C4-2B (cell line): Measurements from ENCODE around the gene ASPN.

ENCODE experiments used
- ZFX ChIP-seq: fragments of 450-650 bp; IDR thresholded peaks from 2 replicates; pipeline ENCODE4 v1.6.1; 2017
- TF ChIP-seq, protein P1 (sequence below): fragments of 450-650 bp; conservative IDR thresholded peaks from 2 replicates; pipeline ENCODE4 v1.5.1; 2017; ENCODE audit warnings: mild to moderate bottlenecking

DNA sequence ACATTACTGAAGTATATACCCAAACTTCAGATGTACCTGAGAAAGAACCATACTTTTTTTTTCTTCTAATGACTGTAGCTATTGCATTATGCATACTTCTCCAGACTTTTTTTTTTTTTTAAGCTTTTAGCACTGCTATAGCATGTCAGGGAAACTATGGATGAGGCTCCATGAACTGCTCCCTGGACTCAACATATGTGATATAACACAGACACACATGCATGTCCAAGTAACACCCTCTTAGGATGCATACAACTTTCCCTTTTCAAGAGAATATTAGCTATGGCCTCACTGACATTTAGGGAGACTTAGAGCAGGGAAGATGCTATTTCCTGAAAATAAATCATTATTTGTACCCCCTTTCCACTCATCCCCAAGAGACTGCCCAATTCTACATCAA is 499 bp upstream of the ASPN start:
- TF ChIP-seq, protein P1, sequence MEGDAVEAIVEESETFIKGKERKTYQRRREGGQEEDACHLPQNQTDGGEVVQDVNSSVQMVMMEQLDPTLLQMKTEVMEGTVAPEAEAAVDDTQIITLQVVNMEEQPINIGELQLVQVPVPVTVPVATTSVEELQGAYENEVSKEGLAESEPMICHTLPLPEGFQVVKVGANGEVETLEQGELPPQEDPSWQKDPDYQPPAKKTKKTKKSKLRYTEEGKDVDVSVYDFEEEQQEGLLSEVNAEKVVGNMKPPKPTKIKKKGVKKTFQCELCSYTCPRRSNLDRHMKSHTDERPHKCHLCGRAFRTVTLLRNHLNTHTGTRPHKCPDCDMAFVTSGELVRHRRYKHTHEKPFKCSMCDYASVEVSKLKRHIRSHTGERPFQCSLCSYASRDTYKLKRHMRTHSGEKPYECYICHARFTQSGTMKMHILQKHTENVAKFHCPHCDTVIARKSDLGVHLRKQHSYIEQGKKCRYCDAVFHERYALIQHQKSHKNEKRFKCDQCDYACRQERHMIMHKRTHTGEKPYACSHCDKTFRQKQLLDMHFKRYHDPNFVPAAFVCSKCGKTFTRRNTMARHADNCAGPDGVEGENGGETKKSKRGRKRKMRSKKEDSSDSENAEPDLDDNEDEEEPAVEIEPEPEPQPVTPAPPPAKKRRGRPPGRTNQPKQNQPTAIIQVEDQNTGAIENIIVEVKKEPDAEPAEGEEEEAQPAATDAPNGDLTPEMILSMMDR, result no peak
- no peak for TF ChIP-seq ZFX
